ENCODE data around the gene CLEC16A. TPM values are rescaled to one million over a fixed set of nuclear protein-coding genes. Genes with fewer than 3 reads are reported as not detected.
A peak's percentile ranks its signal among the peaks of the same experiment; 100 is the strongest.

Gene CLEC16A
- total and polyA plus RNA-seq, 2 experiments from 2014 or later, result 9.9 to 24.1 TPM

DNA sequence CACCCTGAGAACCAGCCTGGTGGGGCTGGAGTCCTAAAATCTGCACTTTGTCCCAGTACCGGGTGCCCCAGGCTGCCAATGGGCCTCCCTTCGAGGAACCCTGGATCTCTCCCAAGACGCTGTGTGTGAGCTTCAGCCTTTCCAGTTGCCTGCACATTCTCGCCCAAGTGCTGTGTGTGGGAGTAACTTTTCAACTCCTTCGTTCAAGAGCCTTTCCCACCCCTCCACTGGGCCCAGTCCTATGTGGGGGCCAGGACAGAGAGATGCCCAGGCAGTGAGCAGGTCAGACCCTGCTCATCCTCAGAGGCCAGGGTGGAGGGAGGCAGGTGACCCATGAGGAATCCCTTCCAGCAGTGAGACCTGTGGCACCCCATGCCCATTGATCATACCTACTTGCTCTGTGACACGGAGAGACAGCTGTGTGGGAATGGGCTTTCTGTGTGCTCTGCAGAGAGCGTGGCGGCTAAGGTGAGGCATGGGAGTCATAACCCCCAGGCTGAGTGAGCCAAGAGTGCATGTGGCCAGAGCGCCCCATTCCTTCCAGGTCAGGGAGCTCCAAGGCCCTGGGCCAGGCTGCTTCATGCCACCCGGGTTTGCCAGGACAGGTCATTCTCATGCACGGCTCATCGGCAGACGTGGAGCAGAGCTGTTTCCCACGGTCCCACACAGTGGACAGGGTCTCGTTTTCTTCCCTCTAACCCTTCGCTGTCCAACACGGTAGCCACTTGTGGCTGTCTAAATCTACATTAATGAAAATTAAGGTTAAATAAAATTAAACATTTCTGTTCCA, 154.4 kb downstream of the CLEC16A start (continued):
- TF ChIP-seq JUNB (IDR thresholded peaks at IDR 0.05; ENCODE audit: unreplicated experiment) (no peak), POLR2AphosphoS5 (IDR thresholded peaks at IDR 0.05; ENCODE audit: low read depth) (no peak)
- TF ChIP-seq, protein P1, sequence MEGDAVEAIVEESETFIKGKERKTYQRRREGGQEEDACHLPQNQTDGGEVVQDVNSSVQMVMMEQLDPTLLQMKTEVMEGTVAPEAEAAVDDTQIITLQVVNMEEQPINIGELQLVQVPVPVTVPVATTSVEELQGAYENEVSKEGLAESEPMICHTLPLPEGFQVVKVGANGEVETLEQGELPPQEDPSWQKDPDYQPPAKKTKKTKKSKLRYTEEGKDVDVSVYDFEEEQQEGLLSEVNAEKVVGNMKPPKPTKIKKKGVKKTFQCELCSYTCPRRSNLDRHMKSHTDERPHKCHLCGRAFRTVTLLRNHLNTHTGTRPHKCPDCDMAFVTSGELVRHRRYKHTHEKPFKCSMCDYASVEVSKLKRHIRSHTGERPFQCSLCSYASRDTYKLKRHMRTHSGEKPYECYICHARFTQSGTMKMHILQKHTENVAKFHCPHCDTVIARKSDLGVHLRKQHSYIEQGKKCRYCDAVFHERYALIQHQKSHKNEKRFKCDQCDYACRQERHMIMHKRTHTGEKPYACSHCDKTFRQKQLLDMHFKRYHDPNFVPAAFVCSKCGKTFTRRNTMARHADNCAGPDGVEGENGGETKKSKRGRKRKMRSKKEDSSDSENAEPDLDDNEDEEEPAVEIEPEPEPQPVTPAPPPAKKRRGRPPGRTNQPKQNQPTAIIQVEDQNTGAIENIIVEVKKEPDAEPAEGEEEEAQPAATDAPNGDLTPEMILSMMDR (conservative IDR thresholded peaks at IDR 0.05; ENCODE audit: low read depth in 2 of 2), result no peak

DNA sequence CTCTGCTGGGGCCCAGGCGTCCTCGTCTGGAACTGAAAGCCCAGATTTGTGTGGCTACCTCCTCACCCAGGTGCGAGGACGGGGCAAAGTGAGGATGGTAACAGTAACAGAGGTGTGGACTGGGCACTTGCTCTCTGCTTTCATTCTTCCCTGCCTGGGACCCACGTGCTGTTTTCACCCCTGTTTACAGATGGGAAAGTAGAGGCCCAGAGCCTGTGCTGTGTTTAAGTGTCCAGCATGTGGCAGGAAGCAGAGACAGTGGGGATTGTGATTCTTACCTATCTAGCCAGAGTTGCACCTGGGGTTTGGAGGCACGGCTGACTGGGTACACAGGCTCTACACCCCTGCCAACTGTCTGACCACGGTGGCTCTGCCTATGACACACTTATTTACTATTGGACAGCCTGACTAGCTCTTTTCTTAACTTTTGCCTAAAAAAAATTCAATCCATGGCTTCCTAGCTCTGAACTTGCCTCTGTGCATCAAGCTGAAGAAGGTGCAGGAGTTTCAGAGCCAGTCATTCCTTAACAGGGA, 155.4 kb downstream of the CLEC16A start:
- Histone ChIP-seq H3K4me1 (ENCODE audit: insufficient read depth) (peaks cover 2% of the 10 kb centered on the region; the same call in 1 of the 2 replicates), H3K27me3 (ENCODE audit: insufficient read depth) (no peaks in the 10 kb centered on the region), H3K4me2 (no peak overlapping the region), H3K9me2 (ENCODE audit: insufficient read depth) (no peaks in the 10 kb centered on the region), H3K36me3 (ENCODE audit: insufficient read depth) (no peaks in the 10 kb centered on the region), H3K4me3 (no peak overlapping the region), H2AFZ (no peak overlapping the region), H3K27ac (ENCODE audit: low read depth) (no peak overlapping the region), H4K20me1 (replicated peaks; ENCODE audit: insufficient read depth) (no peaks in the 10 kb centered on the region), H3F3A (replicated peaks; ENCODE audit: low read depth) (no peaks in the 10 kb centered on the region), H3K79me2 (replicated peaks; ENCODE audit: insufficient read depth) (no peaks in the 10 kb centered on the region)
- Mint-ChIP-seq H3K4me1 (peaks cover 9% of the 10 kb centered on the region), H3K9me3 (no peaks in the 10 kb centered on the region), H3K27ac (peak overlapping the region; percentile 38; the same call in 1 of the 2 replicates), H3K4me3 (no peak overlapping the region), H3K36me3 (ENCODE audit: low read depth) (no peaks in the 10 kb centered on the region), H3K27me3 (ENCODE audit: insufficient read depth, low read depth, poor library complexity) (peaks cover 5% of the 10 kb centered on the region)
- ATAC-seq (no peak), DNase-seq (ENCODE audit: low spot score) (no peak)
- no peak for TF ChIP-seq ZNF114 (CRISPR knock-in tag; IDR thresholded peaks at IDR 0.05)
- TF ChIP-seq EZH2phosphoT487 (IDR thresholded peaks at IDR 0.05; ENCODE audit: unreplicated experiment), result no peak
- TF ChIP-seq ZNF331 (CRISPR knock-in tag; IDR thresholded peaks at IDR 0.05; ENCODE audit: low read depth), result no peak
- TF ChIP-seq, protein P2, sequence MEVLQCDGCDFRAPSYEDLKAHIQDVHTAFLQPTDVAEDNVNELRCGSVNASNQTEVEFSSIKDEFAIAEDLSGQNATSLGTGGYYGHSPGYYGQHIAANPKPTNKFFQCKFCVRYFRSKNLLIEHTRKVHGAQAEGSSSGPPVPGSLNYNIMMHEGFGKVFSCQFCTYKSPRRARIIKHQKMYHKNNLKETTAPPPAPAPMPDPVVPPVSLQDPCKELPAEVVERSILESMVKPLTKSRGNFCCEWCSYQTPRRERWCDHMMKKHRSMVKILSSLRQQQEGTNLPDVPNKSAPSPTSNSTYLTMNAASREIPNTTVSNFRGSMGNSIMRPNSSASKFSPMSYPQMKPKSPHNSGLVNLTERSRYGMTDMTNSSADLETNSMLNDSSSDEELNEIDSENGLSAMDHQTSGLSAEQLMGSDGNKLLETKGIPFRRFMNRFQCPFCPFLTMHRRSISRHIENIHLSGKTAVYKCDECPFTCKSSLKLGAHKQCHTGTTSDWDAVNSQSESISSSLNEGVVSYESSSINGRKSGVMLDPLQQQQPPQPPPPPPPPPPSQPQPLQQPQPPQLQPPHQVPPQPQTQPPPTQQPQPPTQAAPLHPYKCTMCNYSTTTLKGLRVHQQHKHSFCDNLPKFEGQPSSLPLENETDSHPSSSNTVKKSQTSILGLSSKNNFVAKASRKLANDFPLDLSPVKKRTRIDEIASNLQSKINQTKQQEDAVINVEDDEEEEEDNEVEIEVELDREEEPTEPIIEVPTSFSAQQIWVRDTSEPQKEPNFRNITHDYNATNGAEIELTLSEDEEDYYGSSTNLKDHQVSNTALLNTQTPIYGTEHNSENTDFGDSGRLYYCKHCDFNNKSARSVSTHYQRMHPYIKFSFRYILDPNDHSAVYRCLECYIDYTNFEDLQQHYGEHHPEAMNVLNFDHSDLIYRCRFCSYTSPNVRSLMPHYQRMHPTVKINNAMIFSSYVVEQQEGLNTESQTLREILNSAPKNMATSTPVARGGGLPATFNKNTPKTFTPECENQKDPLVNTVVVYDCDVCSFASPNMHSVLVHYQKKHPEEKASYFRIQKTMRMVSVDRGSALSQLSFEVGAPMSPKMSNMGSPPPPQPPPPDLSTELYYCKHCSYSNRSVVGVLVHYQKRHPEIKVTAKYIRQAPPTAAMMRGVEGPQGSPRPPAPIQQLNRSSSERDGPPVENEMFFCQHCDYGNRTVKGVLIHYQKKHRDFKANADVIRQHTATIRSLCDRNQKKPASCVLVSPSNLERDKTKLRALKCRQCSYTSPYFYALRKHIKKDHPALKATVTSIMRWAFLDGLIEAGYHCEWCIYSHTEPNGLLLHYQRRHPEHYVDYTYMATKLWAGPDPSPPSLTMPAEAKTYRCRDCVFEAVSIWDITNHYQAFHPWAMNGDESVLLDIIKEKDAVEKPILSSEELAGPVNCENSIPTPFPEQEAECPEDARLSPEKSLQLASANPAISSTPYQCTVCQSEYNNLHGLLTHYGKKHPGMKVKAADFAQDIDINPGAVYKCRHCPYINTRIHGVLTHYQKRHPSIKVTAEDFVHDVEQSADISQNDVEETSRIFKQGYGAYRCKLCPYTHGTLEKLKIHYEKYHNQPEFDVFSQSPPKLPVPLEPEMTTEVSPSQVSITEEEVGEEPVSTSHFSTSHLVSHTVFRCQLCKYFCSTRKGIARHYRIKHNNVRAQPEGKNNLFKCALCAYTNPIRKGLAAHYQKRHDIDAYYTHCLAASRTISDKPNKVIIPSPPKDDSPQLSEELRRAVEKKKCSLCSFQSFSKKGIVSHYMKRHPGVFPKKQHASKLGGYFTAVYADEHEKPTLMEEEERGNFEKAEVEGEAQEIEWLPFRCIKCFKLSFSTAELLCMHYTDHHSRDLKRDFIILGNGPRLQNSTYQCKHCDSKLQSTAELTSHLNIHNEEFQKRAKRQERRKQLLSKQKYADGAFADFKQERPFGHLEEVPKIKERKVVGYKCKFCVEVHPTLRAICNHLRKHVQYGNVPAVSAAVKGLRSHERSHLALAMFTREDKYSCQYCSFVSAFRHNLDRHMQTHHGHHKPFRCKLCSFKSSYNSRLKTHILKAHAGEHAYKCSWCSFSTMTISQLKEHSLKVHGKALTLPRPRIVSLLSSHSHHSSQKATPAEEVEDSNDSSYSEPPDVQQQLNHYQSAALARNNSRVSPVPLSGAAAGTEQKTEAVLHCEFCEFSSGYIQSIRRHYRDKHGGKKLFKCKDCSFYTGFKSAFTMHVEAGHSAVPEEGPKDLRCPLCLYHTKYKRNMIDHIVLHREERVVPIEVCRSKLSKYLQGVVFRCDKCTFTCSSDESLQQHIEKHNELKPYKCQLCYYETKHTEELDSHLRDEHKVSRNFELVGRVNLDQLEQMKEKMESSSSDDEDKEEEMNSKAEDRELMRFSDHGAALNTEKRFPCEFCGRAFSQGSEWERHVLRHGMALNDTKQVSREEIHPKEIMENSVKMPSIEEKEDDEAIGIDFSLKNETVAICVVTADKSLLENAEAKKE (CRISPR knock-in tag; IDR thresholded peaks at IDR 0.05), result no peak
- TF ChIP-seq CREB1 (CRISPR knock-in tag; IDR thresholded peaks at IDR 0.05; ENCODE audit: low read depth), result no peak
- TF ChIP-seq STAT1 (IDR thresholded peaks at IDR 0.05; ENCODE audit: unreplicated experiment), result no peak
- TF ChIP-seq, protein P3, sequence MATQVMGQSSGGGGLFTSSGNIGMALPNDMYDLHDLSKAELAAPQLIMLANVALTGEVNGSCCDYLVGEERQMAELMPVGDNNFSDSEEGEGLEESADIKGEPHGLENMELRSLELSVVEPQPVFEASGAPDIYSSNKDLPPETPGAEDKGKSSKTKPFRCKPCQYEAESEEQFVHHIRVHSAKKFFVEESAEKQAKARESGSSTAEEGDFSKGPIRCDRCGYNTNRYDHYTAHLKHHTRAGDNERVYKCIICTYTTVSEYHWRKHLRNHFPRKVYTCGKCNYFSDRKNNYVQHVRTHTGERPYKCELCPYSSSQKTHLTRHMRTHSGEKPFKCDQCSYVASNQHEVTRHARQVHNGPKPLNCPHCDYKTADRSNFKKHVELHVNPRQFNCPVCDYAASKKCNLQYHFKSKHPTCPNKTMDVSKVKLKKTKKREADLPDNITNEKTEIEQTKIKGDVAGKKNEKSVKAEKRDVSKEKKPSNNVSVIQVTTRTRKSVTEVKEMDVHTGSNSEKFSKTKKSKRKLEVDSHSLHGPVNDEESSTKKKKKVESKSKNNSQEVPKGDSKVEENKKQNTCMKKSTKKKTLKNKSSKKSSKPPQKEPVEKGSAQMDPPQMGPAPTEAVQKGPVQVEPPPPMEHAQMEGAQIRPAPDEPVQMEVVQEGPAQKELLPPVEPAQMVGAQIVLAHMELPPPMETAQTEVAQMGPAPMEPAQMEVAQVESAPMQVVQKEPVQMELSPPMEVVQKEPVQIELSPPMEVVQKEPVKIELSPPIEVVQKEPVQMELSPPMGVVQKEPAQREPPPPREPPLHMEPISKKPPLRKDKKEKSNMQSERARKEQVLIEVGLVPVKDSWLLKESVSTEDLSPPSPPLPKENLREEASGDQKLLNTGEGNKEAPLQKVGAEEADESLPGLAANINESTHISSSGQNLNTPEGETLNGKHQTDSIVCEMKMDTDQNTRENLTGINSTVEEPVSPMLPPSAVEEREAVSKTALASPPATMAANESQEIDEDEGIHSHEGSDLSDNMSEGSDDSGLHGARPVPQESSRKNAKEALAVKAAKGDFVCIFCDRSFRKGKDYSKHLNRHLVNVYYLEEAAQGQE (IDR thresholded peaks at IDR 0.05; ENCODE audit: unreplicated experiment), result no peak
- TF ChIP-seq JUNB (IDR thresholded peaks at IDR 0.05; ENCODE audit: unreplicated experiment), result no peak
- TF ChIP-seq POLR2AphosphoS5 (IDR thresholded peaks at IDR 0.05; ENCODE audit: low read depth), result no peak
- TF ChIP-seq, protein P4, sequence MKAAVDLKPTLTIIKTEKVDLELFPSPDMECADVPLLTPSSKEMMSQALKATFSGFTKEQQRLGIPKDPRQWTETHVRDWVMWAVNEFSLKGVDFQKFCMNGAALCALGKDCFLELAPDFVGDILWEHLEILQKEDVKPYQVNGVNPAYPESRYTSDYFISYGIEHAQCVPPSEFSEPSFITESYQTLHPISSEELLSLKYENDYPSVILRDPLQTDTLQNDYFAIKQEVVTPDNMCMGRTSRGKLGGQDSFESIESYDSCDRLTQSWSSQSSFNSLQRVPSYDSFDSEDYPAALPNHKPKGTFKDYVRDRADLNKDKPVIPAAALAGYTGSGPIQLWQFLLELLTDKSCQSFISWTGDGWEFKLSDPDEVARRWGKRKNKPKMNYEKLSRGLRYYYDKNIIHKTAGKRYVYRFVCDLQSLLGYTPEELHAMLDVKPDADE (IDR thresholded peaks at IDR 0.05), result no peak

Measured in GM23338 (cell line).